GM18526 (cell line): ENCODE results near the gene TCF12.

ENCODE experiments used
- POLR2A ChIP-seq: IDR thresholded peaks from 3 replicates; pipeline ENCODE4 v1.6.1; 2011; ENCODE audit not compliant: insufficient read length; ENCODE audit errors: extremely low read depth

TCF12 gene

GRCh38 chr15:57319919-57320560, 401.6 kb downstream of the TCF12 start:
- TF ChIP-seq POLR2A = no peak

- no peak for TF ChIP-seq POLR2A
Measured at GRCh38 chr15:57320631-57321220, 402.3 kb downstream of the TCF12 start.

GRCh38 chr15:57321485-57321884, 403.0 kb downstream of the TCF12 start:
- TF ChIP-seq POLR2A = no peak

- no peak for TF ChIP-seq POLR2A
Measured at GRCh38 chr15:57321973-57322601, 403.6 kb downstream of the TCF12 start.

GRCh38 chr15:57322602-57323250, 404.3 kb downstream of the TCF12 start:
- no peak for TF ChIP-seq POLR2A

GRCh38 chr15:57323299-57323805, 404.9 kb downstream of the TCF12 start:
- no peak for TF ChIP-seq POLR2A

GRCh38 chr15:57323806-57324589, 405.6 kb downstream of the TCF12 start:
- TF ChIP-seq POLR2A = no peak

GRCh38 chr15:57324590-57324890, 406.1 kb downstream of the TCF12 start:
- TF ChIP-seq POLR2A = no peak

GRCh38 chr15:57324944-57325679, 406.7 kb downstream of the TCF12 start:
- no peak for TF ChIP-seq POLR2A

- no peak for TF ChIP-seq POLR2A
Measured at GRCh38 chr15:57326196-57326595, 407.8 kb downstream of the TCF12 start.

- TF ChIP-seq POLR2A = no peak
Measured at GRCh38 chr15:57327985-57328471, 409.6 kb downstream of the TCF12 start.

GRCh38 chr15:57328479-57328878, 410.0 kb downstream of the TCF12 start:
- TF ChIP-seq POLR2A = no peak

- TF ChIP-seq POLR2A = no peak
Measured at GRCh38 chr15:57328897-57329296, 410.5 kb downstream of the TCF12 start.

- TF ChIP-seq POLR2A = no peak
Measured at GRCh38 chr15:57329582-57330367, 411.3 kb downstream of the TCF12 start.
